Skeletal muscle satellite cell (primary cell): ENCODE data around the gene PRPF40B.

Experiments
- H3K27me3 ChIP-seq: 2 replicates; pipeline ENCODE4 v1.7.0; 2013; ENCODE audit warnings: low read length; ENCODE audit not compliant: control insufficient read depth, insufficient read depth
- H3K36me3 ChIP-seq: 2 replicates; pipeline ENCODE4 v1.7.0; 2013; ENCODE audit warnings: mild to moderate bottlenecking, control low read depth, low read length; ENCODE audit not compliant: insufficient read depth
- H3K4me1 ChIP-seq: 2 replicates; pipeline ENCODE4 v1.7.0; 2013; ENCODE audit warnings: low read length; ENCODE audit not compliant: control insufficient read depth, insufficient read depth
- H3K4me2 ChIP-seq: 2 replicates; pipeline ENCODE4 v1.7.0; 2013; ENCODE audit warnings: mild to moderate bottlenecking, low read length
- H3K4me3 ChIP-seq: 2 replicates; pipeline ENCODE4 v1.7.0; 2013; ENCODE audit warnings: low read length
- H3K9ac ChIP-seq: 2 replicates; pipeline ENCODE4 v1.7.0; 2013; ENCODE audit warnings: mild to moderate bottlenecking, low read depth, low read length, moderate library complexity
- H3K9me3 ChIP-seq: replicated peaks from 2 replicates; pipeline ENCODE4 v1.7.0; 2013; ENCODE audit warnings: mild to moderate bottlenecking, control low read depth, low read length

PRPF40B gene

DNA sequence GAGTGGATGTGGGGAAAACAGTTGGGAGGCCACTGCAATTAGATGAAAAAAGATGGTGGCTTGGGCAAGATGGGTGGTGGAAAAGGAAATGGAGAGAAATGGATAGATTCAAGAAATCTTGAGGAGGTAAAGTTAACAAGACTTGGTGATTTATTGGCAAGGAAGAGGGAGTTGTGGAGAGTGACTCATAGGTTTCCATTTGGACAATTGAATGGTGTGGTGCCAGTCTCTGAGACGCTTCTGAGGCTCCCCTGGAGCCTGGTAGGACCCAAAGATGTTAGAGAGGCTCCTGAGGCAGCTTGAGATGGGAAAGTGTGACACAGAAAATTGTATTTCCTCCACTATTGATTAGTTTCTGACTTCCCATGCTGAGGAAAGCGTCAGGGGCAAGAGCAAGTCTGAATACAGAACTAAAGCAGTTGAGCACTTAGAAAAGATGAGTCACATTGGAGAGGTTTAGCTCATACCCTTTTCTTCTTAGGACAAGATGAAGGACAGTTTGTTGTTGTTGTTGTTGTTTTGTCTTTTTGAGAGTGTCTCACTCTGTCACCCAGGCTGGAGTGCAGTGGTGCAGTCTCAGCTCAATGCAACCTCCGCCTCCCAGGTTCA is 4.5 kb downstream of the PRPF40B start:
- Histone ChIP-seq H3K36me3 (peaks cover 5% of the 10 kb centered on the region), H3K4me1 (peaks cover 17% of the 10 kb centered on the region), H3K4me3 (peak overlapping the region; percentile 44), H3K9ac (no peak overlapping the region), H3K27me3 (no peaks in the 10 kb centered on the region), H3K4me2 (peak overlapping the region; percentile 55), H3K9me3 (no peaks in the 10 kb centered on the region)

DNA sequence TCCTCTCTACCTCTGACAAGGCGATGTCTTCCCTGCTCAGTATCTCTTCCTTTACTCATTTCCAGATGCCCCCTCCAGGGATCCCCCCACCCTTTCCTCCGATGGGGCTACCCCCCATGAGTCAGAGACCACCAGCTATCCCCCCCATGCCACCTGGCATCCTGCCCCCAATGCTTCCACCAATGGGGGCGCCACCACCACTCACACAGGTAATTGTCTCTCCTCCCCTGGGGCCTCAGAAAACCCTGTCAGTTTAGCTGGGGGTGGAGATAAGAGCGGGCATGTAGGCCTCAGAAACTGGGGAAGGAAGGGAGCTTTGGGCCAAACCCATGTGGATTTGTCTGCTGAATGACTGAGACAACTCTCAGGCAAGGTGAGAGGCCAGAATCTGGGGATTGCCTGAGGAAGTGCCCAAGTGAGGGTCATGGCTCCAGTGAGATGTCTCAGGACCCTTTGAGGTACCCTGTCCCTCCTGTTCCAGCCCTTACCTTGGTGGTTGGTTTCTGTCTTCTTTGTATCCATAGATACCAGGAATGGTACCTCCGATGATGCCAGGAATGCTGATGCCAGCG is 8.1 kb downstream of the PRPF40B start:
- Histone ChIP-seq H3K4me3 (no peak overlapping the region), H3K4me2 (no peak overlapping the region), H3K36me3 (peaks cover 9% of the 10 kb centered on the region), H3K27me3 (no peaks in the 10 kb centered on the region), H3K4me1 (peaks cover 10% of the 10 kb centered on the region), H3K9me3 (no peaks in the 10 kb centered on the region), H3K9ac (no peak overlapping the region)

DNA sequence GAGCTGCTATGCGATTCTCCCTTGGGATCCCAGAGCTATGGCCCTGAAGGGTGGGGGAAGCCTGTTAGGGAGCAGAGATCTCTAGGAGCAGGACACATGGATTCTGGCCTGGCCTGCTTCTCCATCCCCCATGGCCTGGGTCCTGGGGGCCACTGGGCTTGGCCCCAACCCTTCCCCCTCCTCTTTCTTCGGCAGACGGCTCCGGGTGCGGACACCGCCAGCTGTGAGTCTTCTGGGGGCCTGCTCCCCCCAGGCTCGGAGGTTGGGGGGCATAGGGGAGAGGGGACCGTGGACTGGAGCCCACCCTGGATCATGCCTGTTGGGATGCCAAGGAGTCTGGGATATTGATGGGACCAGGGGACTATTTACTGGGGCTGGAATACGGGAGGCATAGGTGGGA is 9.0 kb downstream of the PRPF40B start:
- H3K4me3 ChIP-seq: no peak overlapping the region
- H3K9ac ChIP-seq: no peak overlapping the region
- peaks cover 8% of the 10 kb centered on the region for H3K4me1 ChIP-seq
- H3K4me2 ChIP-seq: no peak overlapping the region
- peaks cover 9% of the 10 kb centered on the region for H3K36me3 ChIP-seq
- H3K27me3 ChIP-seq: no peaks in the 10 kb centered on the region
- no peaks in the 10 kb centered on the region for H3K9me3 ChIP-seq

DNA sequence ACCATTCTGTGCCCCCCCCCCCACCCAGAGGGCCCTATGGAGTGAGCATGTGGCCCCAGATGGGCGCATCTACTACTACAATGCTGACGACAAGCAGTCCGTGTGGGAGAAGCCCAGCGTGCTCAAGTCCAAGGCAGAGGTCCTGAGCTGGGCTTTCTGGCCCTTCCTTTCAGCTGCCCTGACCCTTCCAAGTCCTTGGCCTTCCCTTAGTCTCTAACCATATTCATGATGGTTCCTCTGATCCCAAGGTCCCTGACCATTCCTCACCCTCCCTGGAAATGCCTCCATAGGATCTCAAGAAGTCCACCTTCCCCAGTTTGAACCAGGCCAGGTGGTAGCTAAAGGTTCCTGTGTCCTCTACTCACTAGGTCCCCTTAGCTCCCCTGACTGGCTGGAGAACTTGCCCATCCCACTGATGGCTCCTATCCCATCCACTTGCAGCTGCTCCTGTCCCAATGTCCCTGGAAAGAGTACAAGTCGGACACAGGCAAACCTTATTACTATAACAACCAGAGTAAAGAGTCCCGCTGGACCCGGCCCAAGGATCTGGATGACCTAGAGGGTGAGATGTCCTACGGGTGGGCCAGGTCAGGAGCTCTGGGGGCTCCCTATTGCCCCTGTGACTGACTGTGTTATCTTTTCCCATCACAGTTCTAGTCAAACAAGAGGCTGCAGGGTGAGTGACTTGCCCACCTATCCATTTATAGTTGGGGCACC is 9.8 kb downstream of the PRPF40B start:
- Histone ChIP-seq H3K9me3 (no peaks in the 10 kb centered on the region), H3K4me3 (no peak overlapping the region), H3K36me3 (peaks cover 9% of the 10 kb centered on the region), H3K27me3 (no peaks in the 10 kb centered on the region), H3K4me1 (peaks cover under 1% of the 10 kb centered on the region), H3K9ac (no peak overlapping the region), H3K4me2 (no peak overlapping the region)

DNA sequence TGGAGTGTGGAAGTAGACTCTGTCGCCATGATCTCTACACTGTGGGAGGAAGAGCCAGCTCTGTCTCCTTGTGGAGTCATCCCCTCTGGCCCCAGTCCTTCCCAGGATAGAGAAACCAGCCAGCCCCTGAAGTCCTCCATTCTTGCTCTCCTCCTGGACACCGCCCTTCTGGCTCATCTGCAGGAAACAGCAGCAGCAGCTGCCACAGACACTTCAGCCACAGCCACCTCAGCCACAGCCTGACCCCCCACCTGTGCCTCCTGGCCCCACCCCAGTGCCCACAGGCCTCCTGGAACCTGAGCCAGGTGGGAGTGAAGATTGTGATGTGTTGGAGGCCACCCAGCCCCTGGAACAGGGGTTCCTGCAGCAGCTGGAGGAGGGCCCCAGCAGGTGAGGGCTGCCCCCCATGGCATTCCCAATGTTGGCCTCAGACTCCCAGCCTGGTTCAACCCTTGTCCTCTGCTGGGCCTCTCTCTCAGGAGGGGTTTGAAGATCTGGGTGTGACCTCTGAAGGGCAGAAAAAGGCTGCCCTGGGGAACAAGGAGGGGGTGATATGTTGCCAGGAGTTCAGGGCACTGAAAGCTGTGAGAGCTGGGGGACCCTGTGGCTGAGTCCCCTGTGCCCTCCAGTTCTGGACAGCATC is 10.5 kb downstream of the PRPF40B start:
- Histone ChIP-seq H3K4me3 (no peak overlapping the region), H3K9me3 (no peaks in the 10 kb centered on the region), H3K4me2 (no peak overlapping the region), H3K27me3 (no peaks in the 10 kb centered on the region), H3K9ac (no peak overlapping the region), H3K4me1 (no peaks in the 10 kb centered on the region), H3K36me3 (peaks cover 13% of the 10 kb centered on the region)

DNA sequence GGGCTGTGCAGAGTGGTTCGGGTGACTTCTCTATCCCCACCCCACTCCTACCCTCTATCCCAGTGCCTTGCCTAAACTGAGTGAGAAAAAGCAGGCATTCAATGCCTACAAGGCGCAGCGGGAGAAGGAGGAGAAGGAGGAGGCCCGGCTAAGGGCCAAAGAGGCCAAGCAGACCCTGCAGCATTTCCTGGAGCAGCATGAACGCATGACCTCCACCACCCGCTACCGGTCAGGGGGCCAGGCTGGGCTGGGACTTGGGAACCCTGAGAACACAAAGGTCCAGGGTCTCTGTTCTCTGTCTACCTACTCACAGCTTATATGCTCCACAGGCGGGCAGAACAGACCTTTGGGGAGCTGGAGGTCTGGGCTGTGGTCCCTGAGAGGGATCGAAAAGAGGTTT is 11.7 kb downstream of the PRPF40B start:
- Histone ChIP-seq H3K9ac (no peak overlapping the region), H3K4me2 (no peak overlapping the region), H3K9me3 (no peaks in the 10 kb centered on the region), H3K27me3 (no peaks in the 10 kb centered on the region), H3K4me3 (no peak overlapping the region), H3K36me3 (peaks cover 13% of the 10 kb centered on the region), H3K4me1 (no peaks in the 10 kb centered on the region)

DNA sequence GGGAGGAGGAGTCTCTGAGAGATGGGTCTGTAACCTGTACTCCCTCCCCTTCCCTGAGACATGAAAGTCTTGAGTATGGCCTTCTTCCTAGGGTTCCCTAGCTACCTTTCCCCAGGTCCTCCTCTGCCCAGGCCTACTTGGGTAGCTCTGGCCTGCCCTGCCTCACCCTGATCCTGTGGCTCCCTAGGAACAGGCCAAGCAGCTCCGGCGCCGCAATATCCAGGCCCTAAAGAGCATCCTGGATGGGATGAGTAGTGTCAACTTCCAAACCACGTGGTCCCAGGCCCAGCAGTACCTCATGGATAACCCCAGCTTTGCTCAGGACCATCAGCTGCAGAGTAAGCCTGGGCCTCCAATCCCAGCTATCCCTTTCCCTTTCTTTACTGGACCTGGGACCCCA is 12.3 kb downstream of the PRPF40B start:
- Histone ChIP-seq H3K4me1 (no peaks in the 10 kb centered on the region), H3K36me3 (peaks cover 13% of the 10 kb centered on the region), H3K27me3 (no peaks in the 10 kb centered on the region), H3K4me2 (no peak overlapping the region), H3K9me3 (no peaks in the 10 kb centered on the region), H3K4me3 (no peak overlapping the region), H3K9ac (no peak overlapping the region)

DNA sequence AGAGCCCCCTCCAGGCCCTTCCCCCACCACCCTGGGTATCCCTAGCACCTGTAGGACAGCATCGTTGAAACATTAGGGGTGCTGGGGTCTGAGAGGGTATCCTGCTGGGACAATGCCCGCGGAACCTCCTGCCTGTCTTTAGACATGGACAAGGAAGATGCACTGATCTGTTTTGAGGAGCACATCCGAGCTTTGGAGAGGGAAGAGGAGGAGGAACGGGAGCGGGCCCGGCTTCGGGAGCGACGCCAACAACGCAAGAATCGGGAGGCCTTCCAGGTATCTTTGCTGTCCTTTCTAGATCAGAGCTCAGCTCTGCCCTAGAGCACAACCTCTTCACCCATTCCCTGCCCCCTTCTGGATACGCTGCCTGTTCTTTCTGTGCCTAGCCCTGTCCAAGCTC is 13.2 kb downstream of the PRPF40B start:
- Histone ChIP-seq H3K36me3 (peaks cover 21% of the 10 kb centered on the region), H3K27me3 (no peaks in the 10 kb centered on the region), H3K4me1 (no peaks in the 10 kb centered on the region), H3K9ac (no peak overlapping the region), H3K9me3 (no peaks in the 10 kb centered on the region), H3K4me3 (no peak overlapping the region), H3K4me2 (no peak overlapping the region)

DNA sequence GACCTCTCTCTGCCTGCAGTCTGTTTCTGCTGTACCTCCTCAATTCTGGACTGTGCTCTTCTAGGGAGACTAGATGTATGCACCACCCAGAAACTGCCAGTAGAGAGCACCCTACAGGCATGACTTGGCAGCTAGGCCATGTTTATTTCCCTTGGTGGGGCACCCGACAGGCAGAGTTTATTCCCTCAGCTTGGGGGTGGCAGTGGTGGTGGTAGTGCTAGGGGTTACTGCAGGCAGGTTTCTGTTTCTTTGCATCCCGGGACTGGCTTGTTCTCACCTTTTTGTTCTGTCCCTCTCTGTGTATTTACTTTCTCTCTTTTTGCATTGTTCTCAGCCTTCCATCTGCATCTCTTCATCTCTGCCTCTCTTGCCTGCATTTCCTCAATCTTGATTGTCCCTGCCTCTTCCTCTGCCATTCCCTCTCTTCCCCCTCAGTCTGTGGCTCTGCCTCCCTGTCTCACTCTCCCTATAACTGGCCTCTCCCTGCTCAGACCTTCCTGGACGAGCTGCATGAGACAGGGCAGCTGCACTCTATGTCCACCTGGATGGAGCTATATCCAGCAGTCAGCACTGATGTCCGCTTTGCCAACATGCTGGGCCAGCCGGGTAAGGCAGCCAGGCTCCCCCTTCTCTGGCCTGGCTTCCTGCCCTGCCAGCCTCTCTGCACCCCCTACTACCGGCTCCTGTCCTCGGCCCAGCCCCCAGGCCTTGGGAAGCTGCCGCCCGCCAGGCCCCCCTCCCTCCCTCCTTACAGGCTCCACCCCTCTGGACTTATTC is 13.8 kb downstream of the PRPF40B start:
- no peaks in the 10 kb centered on the region for H3K27me3 ChIP-seq
- no peaks in the 10 kb centered on the region for H3K9me3 ChIP-seq
- no peak overlapping the region for H3K4me3 ChIP-seq
- H3K36me3 ChIP-seq: peaks cover 20% of the 10 kb centered on the region
- H3K4me1 ChIP-seq: no peaks in the 10 kb centered on the region
- no peak overlapping the region for H3K4me2 ChIP-seq
- H3K9ac ChIP-seq: no peak overlapping the region

DNA sequence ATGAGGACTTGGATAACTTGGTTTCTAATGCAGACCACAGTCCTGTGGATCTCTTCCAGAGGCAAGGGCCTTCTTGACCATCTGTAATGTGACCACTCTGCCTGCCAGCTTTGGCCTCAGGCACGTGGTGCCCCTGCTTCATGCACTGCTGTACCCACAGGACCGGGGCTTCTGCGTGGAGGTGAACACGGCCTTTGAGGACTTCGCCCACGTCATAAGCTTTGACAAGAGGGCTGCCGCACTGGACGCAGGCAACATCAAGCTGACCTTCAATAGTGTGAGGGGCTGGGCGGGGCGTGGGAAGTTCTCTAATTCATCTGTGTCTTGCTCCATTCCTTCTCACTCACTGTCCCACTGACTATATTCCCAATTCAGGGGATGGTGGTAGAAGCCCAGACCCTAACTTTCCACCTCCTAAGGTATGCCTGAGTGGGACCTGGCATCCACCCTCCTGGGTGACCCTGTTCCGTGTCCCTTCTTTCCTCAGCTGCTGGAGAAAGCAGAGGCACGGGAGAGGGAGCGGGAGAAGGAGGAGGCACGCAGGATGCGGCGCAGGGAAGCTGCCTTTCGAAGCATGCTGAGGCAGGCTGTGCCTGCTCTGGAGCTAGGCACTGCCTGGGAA is 18.5 kb downstream of the PRPF40B start:
- Histone ChIP-seq H3K4me2 (no peak overlapping the region), H3K27me3 (no peaks in the 10 kb centered on the region), H3K9me3 (no peaks in the 10 kb centered on the region), H3K4me3 (no peak overlapping the region), H3K4me1 (no peaks in the 10 kb centered on the region), H3K9ac (no peak overlapping the region), H3K36me3 (peaks cover 58% of the 10 kb centered on the region)

DNA sequence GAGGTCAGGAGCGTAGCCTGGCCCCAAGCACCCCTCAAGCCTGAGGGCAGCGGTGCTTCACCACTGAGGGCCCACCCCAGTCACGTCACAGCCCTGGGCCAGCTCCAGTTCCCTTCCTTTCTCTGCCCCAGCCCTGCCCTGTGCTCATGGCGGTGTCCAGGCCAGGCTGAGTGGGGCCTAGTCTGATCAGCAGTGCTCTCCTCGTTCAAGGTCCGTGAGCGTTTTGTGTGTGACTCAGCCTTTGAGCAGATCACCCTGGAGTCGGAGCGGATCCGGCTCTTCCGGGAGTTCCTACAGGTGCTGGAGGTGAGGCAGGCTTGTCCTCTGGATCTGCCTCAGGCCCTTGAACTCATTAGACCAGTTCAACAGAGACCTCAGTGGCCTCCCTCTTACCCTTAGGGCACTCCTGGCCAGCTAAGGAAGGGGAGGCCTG is 19.0 kb downstream of the PRPF40B start:
- no peaks in the 10 kb centered on the region for H3K9me3 ChIP-seq
- H3K4me1 ChIP-seq: no peaks in the 10 kb centered on the region
- H3K9ac ChIP-seq: no peak overlapping the region
- H3K4me2 ChIP-seq: no peak overlapping the region
- H3K36me3 ChIP-seq: peaks cover 61% of the 10 kb centered on the region
- H3K4me3 ChIP-seq: no peak overlapping the region
- no peaks in the 10 kb centered on the region for H3K27me3 ChIP-seq
